GM19193 (cell line): ENCODE measurements around the gene ZFPM1.

ENCODE experiments used
- POLR2A ChIP-seq: IDR thresholded peaks from 4 replicates; pipeline ENCODE4 v1.6.1; 2011; ENCODE audit not compliant: insufficient read depth, insufficient read length; ENCODE audit errors: extremely low read depth

ZFPM1 gene

GRCh38 chr16:88448461-88449266 lies 4.4 kb upstream of the ZFPM1 start:
- TF ChIP-seq POLR2A = no peak

DNA sequence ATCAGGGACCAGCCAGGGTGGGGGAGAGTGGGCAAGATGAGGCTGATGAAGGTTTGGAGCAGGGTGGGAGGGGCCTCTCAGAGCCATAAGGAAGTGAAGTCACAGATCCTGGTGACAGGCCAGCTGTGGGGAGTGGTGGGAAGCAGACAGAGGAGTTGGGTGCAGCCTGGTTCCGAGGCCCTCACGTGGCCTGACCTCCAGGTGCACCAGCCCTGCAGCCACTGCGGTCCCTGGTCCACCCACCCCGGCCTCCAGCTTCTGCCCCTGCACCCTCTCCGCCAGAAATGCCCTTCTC lies 3.9 kb upstream of the ZFPM1 start:
- TF ChIP-seq POLR2A = no peak

GRCh38 chr16:88451586-88452481 lies 1.2 kb upstream of the ZFPM1 start:
- no peak for TF ChIP-seq POLR2A

DNA sequence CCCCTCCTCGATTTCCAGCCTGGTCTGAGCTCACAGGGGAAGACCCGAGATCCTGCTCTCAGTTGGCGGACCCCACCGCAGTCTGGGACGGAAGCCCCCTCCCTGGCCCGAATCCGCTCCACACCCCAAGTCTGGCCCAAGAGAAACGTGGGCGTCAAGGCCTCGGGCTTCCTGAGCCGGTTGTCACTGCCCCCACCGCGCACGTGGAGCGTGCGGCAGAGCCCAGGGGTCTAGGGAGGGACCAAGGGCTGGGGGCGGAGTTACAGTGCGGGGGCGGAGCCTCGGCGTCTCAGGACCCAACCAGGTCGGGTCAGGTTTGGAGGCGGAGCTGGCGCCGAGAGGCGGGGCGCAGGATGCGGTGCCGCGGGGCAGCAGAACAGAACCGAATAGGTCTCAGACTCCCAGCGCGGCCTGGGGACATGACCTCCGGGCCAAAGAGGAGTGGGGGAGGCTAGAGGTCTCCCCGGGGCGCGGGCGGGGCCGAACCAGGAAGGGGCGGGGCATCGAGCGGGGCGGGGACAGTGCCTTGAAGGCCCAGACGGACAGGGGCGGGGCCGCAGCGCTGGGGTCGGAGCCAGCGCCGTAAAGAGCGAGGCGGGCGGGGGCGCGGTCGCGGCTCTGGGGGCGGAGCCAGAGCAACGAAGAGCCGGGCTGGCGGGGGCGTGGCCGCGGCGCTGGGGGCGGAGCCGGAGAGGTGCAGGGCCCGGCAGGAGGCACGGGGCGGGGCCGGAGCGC lies 431 bp upstream of the ZFPM1 start:
- TF ChIP-seq POLR2A = no peak

DNA sequence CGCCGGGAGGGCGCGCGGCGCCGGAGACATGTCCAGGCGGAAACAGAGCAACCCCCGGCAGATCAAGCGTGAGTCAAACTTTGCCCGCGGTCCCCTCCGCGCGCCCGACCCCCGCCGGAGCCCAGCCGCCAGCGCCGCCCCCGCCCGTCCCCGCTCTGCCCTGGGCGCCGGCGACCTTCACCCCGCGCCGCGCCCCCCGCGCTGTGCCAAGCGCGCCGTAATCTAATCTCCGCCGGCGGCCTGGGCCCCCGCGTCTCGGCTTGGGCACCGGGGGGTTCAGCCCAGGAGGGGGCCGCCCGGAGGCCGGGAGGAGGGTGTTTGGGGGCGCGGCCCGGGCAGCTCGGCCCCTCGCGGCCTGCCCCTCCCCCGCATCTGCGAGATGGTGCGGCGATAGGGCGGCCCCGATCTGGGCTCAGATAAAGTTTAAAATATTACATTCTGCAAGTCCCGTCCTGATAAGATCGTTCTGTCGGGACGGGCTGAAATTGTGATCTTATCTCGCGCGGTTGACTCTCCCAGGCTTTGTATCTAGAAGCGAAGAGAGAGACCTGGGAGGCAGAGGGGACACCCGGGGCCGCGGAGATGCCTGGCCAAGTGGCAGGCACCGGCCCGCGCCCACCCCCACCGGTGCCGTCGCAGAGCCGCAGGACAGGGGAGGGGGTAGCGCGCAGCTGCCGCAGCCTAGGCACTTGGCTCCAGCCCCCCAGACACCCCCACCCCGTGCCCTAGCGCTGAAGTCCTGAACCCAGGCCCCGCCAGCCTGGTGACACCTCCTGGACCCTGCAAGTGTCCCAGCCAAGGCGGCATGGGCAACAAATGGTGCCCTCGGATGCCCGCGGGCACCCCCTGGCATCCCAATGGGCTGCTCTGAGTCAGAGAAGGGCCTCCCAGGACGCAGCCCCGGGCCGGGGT lies 787 bp downstream of the ZFPM1 start:
- TF ChIP-seq POLR2A = no peak

DNA sequence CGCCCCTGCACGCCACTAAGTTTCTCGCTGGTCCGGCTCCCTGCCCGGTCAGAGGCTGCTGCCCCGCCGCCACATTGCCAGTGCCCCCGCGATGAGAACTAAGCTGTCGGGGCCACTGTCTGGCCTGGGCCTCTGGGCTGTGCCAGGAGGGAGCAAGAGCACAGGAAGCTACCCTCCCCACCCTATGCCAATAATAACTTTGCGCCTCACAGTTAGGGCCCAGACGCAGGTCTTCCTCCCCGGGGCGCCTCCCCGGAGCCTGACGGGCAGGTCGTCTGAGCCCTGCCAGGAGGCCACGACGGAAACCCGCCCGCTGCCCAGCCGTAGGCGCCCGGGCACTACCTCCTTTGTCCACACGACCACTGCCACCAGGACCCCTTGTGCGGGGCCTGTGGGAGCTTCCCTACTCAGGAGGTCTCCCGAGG lies 1.5 kb downstream of the ZFPM1 start:
- no peak for TF ChIP-seq POLR2A

DNA sequence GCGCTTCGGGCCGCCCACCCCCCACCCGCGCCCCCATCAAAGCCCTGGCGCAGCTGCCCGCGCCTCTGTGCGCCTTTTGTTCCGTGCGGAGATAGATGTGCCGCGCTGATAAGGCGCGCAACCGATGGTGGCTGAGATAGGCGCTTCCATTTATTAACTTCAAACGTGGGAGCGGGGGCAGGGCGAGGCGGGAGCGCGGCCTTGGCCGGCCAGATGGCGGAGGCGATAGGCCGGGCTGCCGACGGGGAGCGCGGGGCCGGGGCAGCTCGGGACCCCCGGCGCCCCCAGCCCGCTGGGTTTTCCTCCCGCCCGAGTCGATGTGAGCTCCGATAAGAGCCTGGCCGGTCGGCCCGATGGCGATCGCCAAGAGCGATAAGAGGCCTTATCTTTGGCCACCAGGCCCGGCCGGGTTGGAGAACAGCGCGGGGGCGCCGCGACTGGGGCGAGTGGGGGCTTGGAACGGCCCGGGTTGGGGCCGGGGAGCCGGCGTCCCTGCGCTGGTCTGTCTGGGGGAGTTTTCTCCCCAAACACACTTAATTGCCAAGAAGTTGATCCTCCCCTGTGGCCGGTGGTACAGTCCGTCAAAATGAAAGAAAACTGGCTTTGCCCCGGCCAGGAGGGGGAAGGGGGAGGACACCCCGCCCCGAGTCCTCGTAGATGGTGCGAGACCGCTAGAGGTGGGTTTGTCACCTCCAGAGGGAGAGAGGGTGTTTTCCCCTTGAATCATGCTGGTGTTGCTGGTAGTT lies 2.7 kb downstream of the ZFPM1 start:
- peak; percentile 58 for TF ChIP-seq POLR2A

DNA sequence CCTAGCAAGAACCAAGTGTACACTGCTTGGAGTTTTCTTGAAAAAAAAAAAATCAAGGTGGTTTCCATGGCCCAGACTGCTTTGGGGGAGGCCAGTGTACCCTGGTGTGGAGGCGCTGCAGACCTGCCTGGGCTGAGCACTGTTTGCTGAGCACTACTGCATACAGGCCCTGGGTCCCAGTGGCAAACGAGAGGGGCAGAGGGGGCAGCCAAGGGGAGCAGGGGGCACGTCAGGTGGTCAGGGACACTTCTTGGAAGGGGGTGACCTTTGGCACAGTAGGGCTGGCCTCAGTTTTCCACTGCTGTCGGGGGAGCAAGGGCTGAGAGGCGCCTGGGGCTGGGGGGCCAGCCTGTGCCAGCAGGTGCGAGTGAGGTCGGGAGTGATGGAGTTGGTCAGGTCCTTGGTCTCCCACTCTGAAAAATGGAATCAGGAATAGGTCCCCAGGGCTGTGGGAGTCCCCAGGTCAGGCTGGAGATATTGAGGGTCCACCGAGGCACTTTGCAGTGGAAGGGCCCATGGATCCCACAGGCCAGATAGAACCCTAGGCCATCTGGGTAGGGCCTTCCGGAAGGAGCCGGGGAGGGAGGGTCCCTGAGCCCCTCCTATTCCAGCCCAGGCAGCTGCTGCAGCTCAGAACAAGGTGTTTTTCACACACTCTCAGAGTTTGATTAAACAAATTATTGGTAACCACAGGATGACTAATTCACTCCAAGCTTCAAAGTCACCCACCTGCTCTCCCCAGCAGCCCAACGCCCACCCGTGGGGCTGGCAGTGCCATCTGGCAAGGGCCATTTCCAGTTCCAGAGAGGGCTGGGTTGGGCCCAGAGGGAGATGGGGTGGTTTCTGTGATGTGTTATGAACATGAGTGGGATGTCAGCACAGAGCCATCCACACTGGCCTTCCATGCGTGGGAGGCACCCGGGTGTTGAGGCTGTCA lies 3.5 kb downstream of the ZFPM1 start:
- no peak for TF ChIP-seq POLR2A

DNA sequence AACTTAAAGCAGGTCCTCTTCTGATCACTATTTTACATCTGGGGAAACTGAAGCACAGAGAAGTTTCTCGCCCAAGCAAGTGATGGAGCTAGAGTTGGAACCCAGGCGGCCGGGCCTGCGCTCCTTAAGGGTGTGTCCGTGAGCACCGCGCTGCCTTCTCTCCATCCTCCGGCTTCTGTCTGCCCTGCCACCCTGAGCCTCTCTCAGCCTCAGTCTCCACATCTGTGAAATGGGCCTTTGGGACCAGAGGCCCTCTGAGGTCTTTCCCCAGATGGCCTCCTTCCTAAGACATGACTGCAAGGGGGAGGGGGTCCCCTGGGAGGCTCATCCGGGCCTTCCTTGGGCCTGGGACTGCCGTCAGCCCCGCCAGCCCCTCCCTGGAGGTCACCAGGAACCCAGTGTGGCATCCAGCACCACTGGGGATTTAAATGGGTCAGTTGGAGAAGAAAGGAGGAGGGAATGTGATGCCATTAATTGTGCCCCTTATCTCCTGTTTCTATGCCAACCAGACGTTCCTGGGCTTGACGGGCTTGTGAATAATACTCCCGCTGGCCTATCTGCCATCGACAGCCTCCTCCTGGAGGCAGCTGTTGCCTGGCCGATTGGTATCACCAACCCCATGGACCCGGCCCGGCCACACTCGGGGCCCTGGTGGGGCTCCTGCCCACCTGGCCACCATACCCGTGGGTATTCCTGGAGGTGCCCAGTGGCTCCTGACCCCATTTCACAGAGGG lies 5.1 kb downstream of the ZFPM1 start:
- TF ChIP-seq POLR2A = no peak

DNA sequence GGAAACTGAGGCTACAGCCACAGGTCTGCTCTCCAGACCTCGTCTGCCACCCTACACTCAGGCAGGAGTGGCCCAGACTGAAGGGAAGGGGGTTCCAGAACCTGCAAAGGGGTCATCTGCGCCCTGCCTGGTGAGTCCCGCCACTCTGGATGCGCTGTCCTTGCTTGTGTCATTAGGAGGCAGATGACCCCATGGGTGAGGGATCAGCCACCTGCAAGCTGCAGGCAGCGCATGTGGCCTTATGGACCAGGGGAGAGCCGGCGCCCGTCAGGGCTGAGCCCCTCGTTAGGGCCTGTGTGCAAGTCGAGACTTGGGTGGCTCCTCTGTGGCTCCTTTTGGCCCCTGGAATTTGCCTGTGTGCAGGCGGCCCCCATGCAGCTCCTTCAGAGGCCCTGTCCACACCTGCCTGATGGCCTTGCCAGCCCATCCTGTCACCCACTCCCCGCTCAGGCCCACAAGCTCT lies 5.7 kb downstream of the ZFPM1 start:
- TF ChIP-seq POLR2A = no peak

DNA sequence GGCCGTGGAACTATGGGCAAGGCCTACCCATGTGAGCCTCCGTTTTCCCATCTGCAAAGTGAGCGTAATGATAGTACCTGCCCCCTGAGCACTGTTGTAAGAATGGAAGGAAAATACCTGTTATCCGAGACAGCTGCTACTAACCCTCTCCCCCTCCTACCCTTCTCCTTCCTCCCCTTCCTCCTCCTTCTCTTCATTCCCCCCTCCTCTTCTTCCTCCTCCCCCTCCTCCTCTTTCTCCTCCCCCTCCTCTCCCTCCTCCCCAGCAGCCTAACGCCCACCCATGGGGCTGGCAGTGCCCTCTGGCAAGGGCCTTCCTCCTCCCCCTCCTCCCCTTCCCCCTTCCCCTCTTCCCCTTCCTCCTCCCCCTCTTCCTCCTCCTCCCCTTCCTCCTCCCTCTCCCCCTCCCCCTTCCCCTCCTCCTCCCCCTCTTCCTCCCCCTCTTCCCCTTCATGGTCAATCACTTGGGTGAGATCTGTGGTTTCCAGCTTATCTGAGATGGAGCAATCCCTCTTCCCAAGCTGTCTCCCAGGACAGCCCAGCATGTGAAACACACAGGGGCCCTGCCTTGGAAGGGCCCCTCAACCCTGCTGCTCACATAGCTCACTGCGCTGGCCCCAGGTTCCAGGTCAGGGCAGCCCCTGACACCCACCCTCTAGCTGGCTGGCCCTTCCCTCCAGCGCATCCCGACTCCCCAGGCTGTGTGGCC lies 6.4 kb downstream of the ZFPM1 start:
- TF ChIP-seq POLR2A = no peak
